WTC11 (cell line): ENCODE data around the gene PIGU. TPM values are rescaled to one million over a fixed set of nuclear protein-coding genes. Genes with fewer than 3 reads are reported as not detected.

ENCODE experiments used
- ATAC-seq: fragments of 200-7000 bp; cut with Tn5 transposase; 2 replicates; pipeline ENCODE4 v1.10.0; 2021; ENCODE audit warnings: mild to moderate bottlenecking, moderate library complexity
- CTCF ChIA-PET: fragments of 300-600 bp; sonication (Branson Sonifier 250); formaldehyde crosslinking; loops from one replicate; lab custom pipeline; 2021; ENCODE audit warnings: antibody characterized with exemption; lab: Charles Lee
- POLR2A ChIA-PET: fragments of 350-600 bp; sonication (Branson Sonifier 250); formaldehyde crosslinking; loops from one replicate; lab custom pipeline; 2021; ENCODE audit warnings: antibody characterized with exemption; lab: Charles Lee
- DNase-seq: peaks from one replicate; pipeline ENCODE4 v3.0.0; 2021; ENCODE audit warnings: low spot score
- H3K27ac Mint-ChIP-seq: 2 replicates; pipeline ENCODE4 v1.8.0; 2021; ENCODE audit warnings: mixed read lengths
- H3K27me3 Mint-ChIP-seq: 2 replicates; pipeline ENCODE4 v1.8.0; 2021; ENCODE audit warnings: low read depth, mild to moderate bottlenecking, moderate library complexity, mixed read lengths
- H3K36me3 Mint-ChIP-seq: 2 replicates; pipeline ENCODE4 v1.8.0; 2021; ENCODE audit warnings: mixed read lengths
- H3K4me1 Mint-ChIP-seq: 2 replicates; pipeline ENCODE4 v1.8.0; 2022; ENCODE audit warnings: mixed read lengths
- H3K4me3 Mint-ChIP-seq: 2 replicates; pipeline ENCODE4 v1.8.0; 2021; ENCODE audit warnings: mild to moderate bottlenecking, moderate library complexity, mixed read lengths
- H3K9me3 Mint-ChIP-seq: 2 replicates; pipeline ENCODE4 v1.8.0; 2021; ENCODE audit warnings: mixed read lengths
- AFF4 ChIP-seq: sonication (generic); formaldehyde crosslinking; IDR thresholded peaks from 2 replicates; pipeline ENCODE4 v1.8.1; 2023; ENCODE audit warnings: mild to moderate bottlenecking, missing genetic modification reagents, borderline replicate concordance
- ATF1 ChIP-seq: sonication (generic); formaldehyde crosslinking; IDR thresholded peaks from 2 replicates; pipeline ENCODE4 v1.8.1; 2023; ENCODE audit warnings: mild to moderate bottlenecking, moderate library complexity, missing genetic modification reagents
- CREM ChIP-seq: sonication (generic); formaldehyde crosslinking; IDR thresholded peaks from 2 replicates; pipeline ENCODE4 v1.8.1; 2022; ENCODE audit warnings: mild to moderate bottlenecking, missing genetic modification reagents, moderate library complexity
- ERG ChIP-seq: fragments of 250-450 bp; sonication (Bioruptor Pico); IDR thresholded peaks from 2 replicates; pipeline ENCODE4 v1.8.0; 2021; ENCODE audit warnings: mild to moderate bottlenecking
- GABPB1 ChIP-seq: sonication (generic); formaldehyde crosslinking; IDR thresholded peaks from 2 replicates; pipeline ENCODE4 v1.8.1; 2023; ENCODE audit warnings: mild to moderate bottlenecking, missing genetic modification reagents
- JUN ChIP-seq: sonication (generic); formaldehyde crosslinking; IDR thresholded peaks from 2 replicates; pipeline ENCODE4 v1.8.0; 2023; ENCODE audit warnings: mild to moderate bottlenecking, missing genetic modification reagents
- MYBL2 ChIP-seq: sonication (generic); formaldehyde crosslinking; IDR thresholded peaks from 2 replicates; pipeline ENCODE4 v1.8.1; 2023; ENCODE audit warnings: mild to moderate bottlenecking, moderate library complexity, missing genetic modification reagents
- NR2C2 ChIP-seq: sonication (generic); formaldehyde crosslinking; IDR thresholded peaks from 2 replicates; pipeline ENCODE4 v1.8.0; 2022; ENCODE audit warnings: mild to moderate bottlenecking, missing genetic modification reagents
- PRDM15 ChIP-seq: sonication (generic); formaldehyde crosslinking; IDR thresholded peaks from 2 replicates; pipeline ENCODE4 v1.8.0; 2022; ENCODE audit warnings: missing genetic modification reagents
- SP1 ChIP-seq: sonication (generic); formaldehyde crosslinking; conservative IDR thresholded peaks from 2 replicates; pipeline ENCODE4 v1.8.1; 2022; ENCODE audit warnings: missing genetic modification reagents
- TCF7 ChIP-seq: sonication (generic); formaldehyde crosslinking; IDR thresholded peaks from 2 replicates; pipeline ENCODE4 v1.8.0; 2022; ENCODE audit warnings: mild to moderate bottlenecking, low read depth, missing genetic modification reagents, moderate library complexity
- ZNF121 ChIP-seq: sonication (generic); formaldehyde crosslinking; IDR thresholded peaks from 2 replicates; pipeline ENCODE4 v1.8.0; 2023; ENCODE audit warnings: missing genetic modification reagents
- ZNF138 ChIP-seq: sonication (generic); formaldehyde crosslinking; conservative IDR thresholded peaks from 2 replicates; pipeline ENCODE4 v1.8.1; 2022; ENCODE audit warnings: mild to moderate bottlenecking, moderate library complexity, missing genetic modification reagents
- ZNF416 ChIP-seq: fragments of 250-450 bp; sonication (Bioruptor Pico); IDR thresholded peaks from 2 replicates; pipeline ENCODE4 v1.9.0; 2021; ENCODE audit warnings: mild to moderate bottlenecking, inconsistent platforms
- total RNA-seq: library from RNA; stranded (reverse); gene quantifications from 3 replicates; pipeline ENCODE4 v1.2.3, GENCODE V29; 2021
- TF ChIP-seq, protein P1 (sequence below): sonication (generic); formaldehyde crosslinking; IDR thresholded peaks from 2 replicates; pipeline ENCODE4 v1.8.1; 2023; ENCODE audit warnings: mild to moderate bottlenecking, missing genetic modification reagents
- TF ChIP-seq, protein P2 (sequence below): sonication (generic); formaldehyde crosslinking; IDR thresholded peaks from 2 replicates; pipeline ENCODE4 v1.8.1; 2023; ENCODE audit warnings: mild to moderate bottlenecking, moderate library complexity, missing genetic modification reagents
- TF ChIP-seq, protein P3 (sequence below): sonication (generic); formaldehyde crosslinking; IDR thresholded peaks from 2 replicates; pipeline ENCODE4 v1.8.0; 2022; ENCODE audit warnings: mild to moderate bottlenecking, missing genetic modification reagents

Gene PIGU
- total RNA-seq, 1 experiment from 2014 or later = 24.8 TPM

DNA sequence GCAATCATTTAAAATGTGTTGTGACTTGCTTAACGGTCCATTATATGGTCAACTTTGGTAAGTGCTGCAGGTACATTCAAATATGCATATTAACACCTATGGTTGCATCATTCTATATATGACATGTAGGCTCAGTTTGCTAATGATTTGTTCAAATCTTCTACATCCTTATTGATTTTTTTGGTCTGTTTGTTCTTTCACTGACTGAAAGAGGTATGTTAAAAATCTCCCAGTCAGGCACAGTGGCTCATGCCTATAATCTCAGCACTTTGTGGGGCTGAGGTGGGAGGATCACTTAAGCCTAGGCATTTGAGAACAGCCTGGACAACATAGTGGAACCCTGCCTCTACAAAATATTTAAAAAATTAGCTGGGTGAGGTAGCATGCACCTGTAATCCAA, 29.2 kb downstream of the PIGU start:
- H3K36me3 Mint-ChIP-seq = peaks cover 20% of the 10 kb centered on the region
- ATAC-seq (no peak), DNase-seq (no peak)
- no peaks in the 10 kb centered on the region for H3K27me3 Mint-ChIP-seq
- no peaks in the 10 kb centered on the region for H3K9me3 Mint-ChIP-seq
- H3K27ac Mint-ChIP-seq = no peak overlapping the region
- TF ChIP-seq GABPB1 (CRISPR knock-in tag) = peak; percentile 94
- TF ChIP-seq ZNF416 = no peak
- TF ChIP-seq SP1 (CRISPR knock-in tag) = no peak
- TF ChIP-seq CREM (CRISPR knock-in tag) = no peak
- TF ChIP-seq, protein P1, sequence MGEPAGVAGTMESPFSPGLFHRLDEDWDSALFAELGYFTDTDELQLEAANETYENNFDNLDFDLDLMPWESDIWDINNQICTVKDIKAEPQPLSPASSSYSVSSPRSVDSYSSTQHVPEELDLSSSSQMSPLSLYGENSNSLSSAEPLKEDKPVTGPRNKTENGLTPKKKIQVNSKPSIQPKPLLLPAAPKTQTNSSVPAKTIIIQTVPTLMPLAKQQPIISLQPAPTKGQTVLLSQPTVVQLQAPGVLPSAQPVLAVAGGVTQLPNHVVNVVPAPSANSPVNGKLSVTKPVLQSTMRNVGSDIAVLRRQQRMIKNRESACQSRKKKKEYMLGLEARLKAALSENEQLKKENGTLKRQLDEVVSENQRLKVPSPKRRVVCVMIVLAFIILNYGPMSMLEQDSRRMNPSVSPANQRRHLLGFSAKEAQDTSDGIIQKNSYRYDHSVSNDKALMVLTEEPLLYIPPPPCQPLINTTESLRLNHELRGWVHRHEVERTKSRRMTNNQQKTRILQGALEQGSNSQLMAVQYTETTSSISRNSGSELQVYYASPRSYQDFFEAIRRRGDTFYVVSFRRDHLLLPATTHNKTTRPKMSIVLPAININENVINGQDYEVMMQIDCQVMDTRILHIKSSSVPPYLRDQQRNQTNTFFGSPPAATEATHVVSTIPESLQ (CRISPR knock-in tag) = no peak
- no peak for TF ChIP-seq AFF4 (CRISPR knock-in tag)
- TF ChIP-seq ATF1 = no peak
- no peak for TF ChIP-seq ZNF138 (CRISPR knock-in tag)
- TF ChIP-seq, all 79 proteins: peak for 1
- H3K4me1 Mint-ChIP-seq = no peaks in the 10 kb centered on the region
- ChIA-PET CTCF (no interaction called here), POLR2A (no interaction called here)
- H3K4me3 Mint-ChIP-seq = no peak overlapping the region

GRCh38 chr20:34644951-34645350, 31.9 kb downstream of the PIGU start:
- no peaks in the 10 kb centered on the region for H3K27me3 Mint-ChIP-seq
- no peaks in the 10 kb centered on the region for H3K9me3 Mint-ChIP-seq
- 0 out of 2 replicates have a peak, but pooled peaks cover 3% of the 10 kb centered on the region for H3K36me3 Mint-ChIP-seq
- no peak overlapping the region for H3K4me3 Mint-ChIP-seq
- DNase-seq (no peak), ATAC-seq (no peak)
- ChIA-PET POLR2A (no interaction called here), CTCF (no interaction called here)
- no peak overlapping the region for H3K27ac Mint-ChIP-seq
- 0 out of 2 replicates have a peak, but pooled peaks cover 3% of the 10 kb centered on the region for H3K4me1 Mint-ChIP-seq
- TF ChIP-seq, protein P2, sequence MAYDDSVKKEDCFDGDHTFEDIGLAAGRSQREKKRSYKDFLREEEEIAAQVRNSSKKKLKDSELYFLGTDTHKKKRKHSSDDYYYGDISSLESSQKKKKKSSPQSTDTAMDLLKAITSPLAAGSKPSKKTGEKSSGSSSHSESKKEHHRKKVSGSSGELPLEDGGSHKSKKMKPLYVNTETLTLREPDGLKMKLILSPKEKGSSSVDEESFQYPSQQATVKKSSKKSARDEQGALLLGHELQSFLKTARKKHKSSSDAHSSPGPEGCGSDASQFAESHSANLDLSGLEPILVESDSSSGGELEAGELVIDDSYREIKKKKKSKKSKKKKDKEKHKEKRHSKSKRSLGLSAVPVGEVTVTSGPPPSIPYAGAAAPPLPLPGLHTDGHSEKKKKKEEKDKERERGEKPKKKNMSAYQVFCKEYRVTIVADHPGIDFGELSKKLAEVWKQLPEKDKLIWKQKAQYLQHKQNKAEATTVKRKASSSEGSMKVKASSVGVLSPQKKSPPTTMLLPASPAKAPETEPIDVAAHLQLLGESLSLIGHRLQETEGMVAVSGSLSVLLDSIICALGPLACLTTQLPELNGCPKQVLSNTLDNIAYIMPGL (CRISPR knock-in tag) = no peak
- TF ChIP-seq ZNF121 = 0 out of 2 replicates have a peak, but pooled peaks have one; percentile 21
- TF ChIP-seq, all 79 proteins: peak for 1

- 0 out of 2 replicates have a peak, but pooled peaks cover 4% of the 10 kb centered on the region for H3K4me1 Mint-ChIP-seq
Measured at GRCh38 chr20:34644345-34644744, 32.5 kb downstream of the PIGU start.

More at GRCh38 chr20:34644345-34644744, 32.5 kb downstream of the PIGU start:
- Mint-ChIP-seq H3K9me3 (no peaks in the 10 kb centered on the region), H3K27ac (no peak overlapping the region), H3K27me3 (no peaks in the 10 kb centered on the region), H3K4me3 (no peak overlapping the region), H3K36me3 (0 out of 2 replicates have a peak, but pooled peaks cover 3% of the 10 kb centered on the region)
- no peak for TF ChIP-seq PRDM15 (CRISPR knock-in tag)
- TF ChIP-seq, protein P3, sequence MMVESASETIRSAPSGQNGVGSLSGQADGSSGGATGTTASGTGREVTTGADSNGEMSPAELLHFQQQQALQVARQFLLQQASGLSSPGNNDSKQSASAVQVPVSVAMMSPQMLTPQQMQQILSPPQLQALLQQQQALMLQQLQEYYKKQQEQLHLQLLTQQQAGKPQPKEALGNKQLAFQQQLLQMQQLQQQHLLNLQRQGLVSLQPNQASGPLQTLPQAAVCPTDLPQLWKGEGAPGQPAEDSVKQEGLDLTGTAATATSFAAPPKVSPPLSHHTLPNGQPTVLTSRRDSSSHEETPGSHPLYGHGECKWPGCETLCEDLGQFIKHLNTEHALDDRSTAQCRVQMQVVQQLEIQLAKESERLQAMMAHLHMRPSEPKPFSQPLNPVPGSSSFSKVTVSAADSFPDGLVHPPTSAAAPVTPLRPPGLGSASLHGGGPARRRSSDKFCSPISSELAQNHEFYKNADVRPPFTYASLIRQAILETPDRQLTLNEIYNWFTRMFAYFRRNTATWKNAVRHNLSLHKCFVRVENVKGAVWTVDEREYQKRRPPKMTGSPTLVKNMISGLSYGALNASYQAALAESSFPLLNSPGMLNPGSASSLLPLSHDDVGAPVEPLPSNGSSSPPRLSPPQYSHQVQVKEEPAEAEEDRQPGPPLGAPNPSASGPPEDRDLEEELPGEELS (CRISPR knock-in tag) = no peak
- TF ChIP-seq NR2C2 (CRISPR knock-in tag) = no peak
- no peak for TF ChIP-seq ERG (CRISPR knock-in tag)
- no peak for TF ChIP-seq ZNF416
- TF ChIP-seq JUN = no peak
- TF ChIP-seq MYBL2 (CRISPR knock-in tag) = no peak
- no peak for TF ChIP-seq TCF7
- ChIA-PET POLR2A (no interaction called here), CTCF (no interaction called here)
- ATAC-seq = no peak
- DNase-seq = no peak
